ENCODE data around the gene RPS26. TPM values are rescaled to one million over a fixed set of nuclear protein-coding genes. Genes with fewer than 3 reads are reported as not detected.

The RPS26 gene
- polyA plus RNA-seq, 2 of the 4 experiments (the other 2 are of a cell fraction): 524 to 779 TPM

GRCh38 chr12:56084958-56085543 lies 43.3 kb downstream of the RPS26 start:
- Histone ChIP-seq H3K9me3 (no peaks in the 10 kb centered on the region), H3K4me1 (peaks cover 30% of the 10 kb centered on the region), H3K4me2 (no peak overlapping the region), H3K4me3 (no peak overlapping the region), H3K27ac (no peak overlapping the region)
- ATAC-seq (peak in 1 of 2 experiments; percentile 65; a peak in 3 of 6 replicates), FAIRE-seq (no peak), DNase-seq (ENCODE audit: low read depth in 1 of 2, low spot score in 1 of 2) (peak; percentile 53 to 62)
- ChIA-PET POLR2A (interaction anchor here (2.1 kb wide), 1 partner anchor 19 kb away, joined by 6 read pairs; the partner anchor contains the start of gene PA2G4), CTCF (interaction anchor here (0.5 to 1.9 kb wide), 6 partner anchors 12 to 55 kb away, joined by 3 to 6 read pairs (median 4); no protein-coding TSS in a partner anchor)
- TF ChIP-seq MAFK (IDR thresholded peaks at IDR 0.05; ENCODE audit: partially characterized antibody): no peak
- TF ChIP-seq RAD21 (conservative IDR thresholded peaks at IDR 0.05 in 1 of 2, IDR thresholded peaks at IDR 0.05 in 1 of 2): peak in 1 of 2 experiments; percentile 42; a peak in 2 of 5 replicates
- TF ChIP-seq CTCF (IDR thresholded peaks at IDR 0.05): peak; percentile 31; the same call in 2 of the 3 replicates
- TF ChIP-seq ESRRA (IDR thresholded peaks at IDR 0.05; ENCODE audit: borderline replicate concordance, low read length): peak; percentile 73; the same call in 1 of the 2 replicates
- WGBS (ENCODE audit: missing lambda C conversion rate): 81% methylated on average over 15 of the region's 15 CpGs

GRCh38 chr12:56086096-56086495 lies 44.4 kb downstream of the RPS26 start:
- no peak for ATAC-seq
- TF ChIP-seq CBX8 (IDR thresholded peaks at IDR 0.05): no peak
- no peak for TF ChIP-seq POLR2A (IDR thresholded peaks at IDR 0.05; ENCODE audit: low read length)
- TF ChIP-seq, protein P1, sequence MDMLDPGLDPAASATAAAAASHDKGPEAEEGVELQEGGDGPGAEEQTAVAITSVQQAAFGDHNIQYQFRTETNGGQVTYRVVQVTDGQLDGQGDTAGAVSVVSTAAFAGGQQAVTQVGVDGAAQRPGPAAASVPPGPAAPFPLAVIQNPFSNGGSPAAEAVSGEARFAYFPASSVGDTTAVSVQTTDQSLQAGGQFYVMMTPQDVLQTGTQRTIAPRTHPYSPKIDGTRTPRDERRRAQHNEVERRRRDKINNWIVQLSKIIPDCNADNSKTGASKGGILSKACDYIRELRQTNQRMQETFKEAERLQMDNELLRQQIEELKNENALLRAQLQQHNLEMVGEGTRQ (IDR thresholded peaks at IDR 0.05): no peak
- no peak for TF ChIP-seq RAD21 (conservative IDR thresholded peaks at IDR 0.05 in 1 of 2, IDR thresholded peaks at IDR 0.05 in 1 of 2)
- TF ChIP-seq HOXB5 (CRISPR knock-in tag; IDR thresholded peaks at IDR 0.05): no peak
- TF ChIP-seq KDM5A (IDR thresholded peaks at IDR 0.05): no peak
- TF ChIP-seq ESRRA (IDR thresholded peaks at IDR 0.05; ENCODE audit: borderline replicate concordance, low read length): no peak
- no peak for TF ChIP-seq CHD4 (IDR thresholded peaks at IDR 0.05; ENCODE audit: borderline replicate concordance)
- TF ChIP-seq, protein P2, sequence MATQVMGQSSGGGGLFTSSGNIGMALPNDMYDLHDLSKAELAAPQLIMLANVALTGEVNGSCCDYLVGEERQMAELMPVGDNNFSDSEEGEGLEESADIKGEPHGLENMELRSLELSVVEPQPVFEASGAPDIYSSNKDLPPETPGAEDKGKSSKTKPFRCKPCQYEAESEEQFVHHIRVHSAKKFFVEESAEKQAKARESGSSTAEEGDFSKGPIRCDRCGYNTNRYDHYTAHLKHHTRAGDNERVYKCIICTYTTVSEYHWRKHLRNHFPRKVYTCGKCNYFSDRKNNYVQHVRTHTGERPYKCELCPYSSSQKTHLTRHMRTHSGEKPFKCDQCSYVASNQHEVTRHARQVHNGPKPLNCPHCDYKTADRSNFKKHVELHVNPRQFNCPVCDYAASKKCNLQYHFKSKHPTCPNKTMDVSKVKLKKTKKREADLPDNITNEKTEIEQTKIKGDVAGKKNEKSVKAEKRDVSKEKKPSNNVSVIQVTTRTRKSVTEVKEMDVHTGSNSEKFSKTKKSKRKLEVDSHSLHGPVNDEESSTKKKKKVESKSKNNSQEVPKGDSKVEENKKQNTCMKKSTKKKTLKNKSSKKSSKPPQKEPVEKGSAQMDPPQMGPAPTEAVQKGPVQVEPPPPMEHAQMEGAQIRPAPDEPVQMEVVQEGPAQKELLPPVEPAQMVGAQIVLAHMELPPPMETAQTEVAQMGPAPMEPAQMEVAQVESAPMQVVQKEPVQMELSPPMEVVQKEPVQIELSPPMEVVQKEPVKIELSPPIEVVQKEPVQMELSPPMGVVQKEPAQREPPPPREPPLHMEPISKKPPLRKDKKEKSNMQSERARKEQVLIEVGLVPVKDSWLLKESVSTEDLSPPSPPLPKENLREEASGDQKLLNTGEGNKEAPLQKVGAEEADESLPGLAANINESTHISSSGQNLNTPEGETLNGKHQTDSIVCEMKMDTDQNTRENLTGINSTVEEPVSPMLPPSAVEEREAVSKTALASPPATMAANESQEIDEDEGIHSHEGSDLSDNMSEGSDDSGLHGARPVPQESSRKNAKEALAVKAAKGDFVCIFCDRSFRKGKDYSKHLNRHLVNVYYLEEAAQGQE (IDR thresholded peaks at IDR 0.05): no peak
- no peak overlapping the region for H3K4me2 ChIP-seq

DNA sequence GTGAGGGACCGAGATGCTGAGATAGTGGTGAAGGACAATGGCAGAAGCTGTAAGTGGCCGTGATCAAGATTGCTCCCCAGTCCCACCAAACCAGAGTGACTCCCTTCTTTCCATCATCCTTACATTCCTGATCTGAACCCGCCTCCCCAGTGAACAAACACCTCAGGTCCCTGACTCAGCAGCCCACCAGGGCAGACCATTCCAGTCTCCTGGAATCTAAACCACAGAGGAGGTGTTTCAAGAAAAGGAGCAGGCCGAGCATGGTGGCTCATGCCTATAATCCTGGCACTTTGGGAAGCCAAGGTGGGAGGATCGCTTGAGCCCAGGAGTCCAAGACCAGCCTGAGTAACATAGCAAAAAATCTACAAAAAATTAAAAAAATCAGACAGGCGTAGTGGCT lies 44.9 kb downstream of the RPS26 start:
- Histone ChIP-seq H3K9me3 (no peaks in the 10 kb centered on the region), H3K4me1 (peaks cover 14% of the 10 kb centered on the region), H3K4me2 (no peak overlapping the region), H3K27ac (no peak overlapping the region), H3K4me3 (no peak overlapping the region)
- POLR2A ChIA-PET: interaction anchor here (0.7 kb wide), 1 partner anchor 171 kb away, joined by 4 read pairs; no protein-coding TSS in a partner anchor
- WGBS (ENCODE audit: missing lambda C conversion rate): 79% methylated on average over 6 of the region's 6 CpGs
- FAIRE-seq (no peak), DNase-seq (ENCODE audit: low read depth in 1 of 2, low spot score in 1 of 2) (no peak), ATAC-seq (no peak)
- CTCF ChIA-PET: interaction anchor here (1.3 to 1.9 kb wide), 5 partner anchors 10 to 57 kb away, joined by 4 to 6 read pairs (median 5); partner anchors contain the start of gene ZC3H10
- no peak for TF ChIP-seq ESRRA (IDR thresholded peaks at IDR 0.05; ENCODE audit: borderline replicate concordance, low read length)
- no peak for TF ChIP-seq NR3C1 (IDR thresholded peaks at IDR 0.05)
- no peak for TF ChIP-seq JUN (IDR thresholded peaks at IDR 0.05)
- TF ChIP-seq CHD2 (IDR thresholded peaks at IDR 0.05; ENCODE audit: low read length, partially characterized antibody): no peak
- no peak for TF ChIP-seq E2F6 (IDR thresholded peaks at IDR 0.05; ENCODE audit: borderline replicate concordance, low read depth)
- TF ChIP-seq, protein P3, sequence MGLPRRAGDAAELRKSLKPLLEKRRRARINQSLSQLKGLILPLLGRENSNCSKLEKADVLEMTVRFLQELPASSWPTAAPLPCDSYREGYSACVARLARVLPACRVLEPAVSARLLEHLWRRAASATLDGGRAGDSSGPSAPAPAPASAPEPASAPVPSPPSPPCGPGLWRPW (IDR thresholded peaks at IDR 0.05): no peak
- no peak for TF ChIP-seq TP53 (CRISPR knock-in tag; IDR thresholded peaks at IDR 0.05)
- no peak for TF ChIP-seq ZNF302 (CRISPR knock-in tag; IDR thresholded peaks at IDR 0.05)
- TF ChIP-seq RAD21 (conservative IDR thresholded peaks at IDR 0.05 in 1 of 2, IDR thresholded peaks at IDR 0.05 in 1 of 2): no peak
- TF ChIP-seq ZC3H11A (IDR thresholded peaks at IDR 0.05): no peak
- TF ChIP-seq FOSL2 (IDR thresholded peaks at IDR 0.05): no peak
- TF ChIP-seq FOSL2 (CRISPR knock-in tag; IDR thresholded peaks at IDR 0.05): no peak
- no peak for TF ChIP-seq MAFK (IDR thresholded peaks at IDR 0.05; ENCODE audit: partially characterized antibody)
- TF ChIP-seq SMC3 (IDR thresholded peaks at IDR 0.05): no peak
- TF ChIP-seq KDM1A (IDR thresholded peaks at IDR 0.05; ENCODE audit: low read depth): no peak
- no peak for TF ChIP-seq RCOR1 (IDR thresholded peaks at IDR 0.05; ENCODE audit: low read depth, low read length)
- TF ChIP-seq, protein P1 (IDR thresholded peaks at IDR 0.05): no peak

More at GRCh38 chr12:56086096-56086495, 44.4 kb downstream of the RPS26 start:
- FAIRE-seq: no peak
- Histone ChIP-seq H3K27ac (no peak overlapping the region), H3K9me3 (no peaks in the 10 kb centered on the region), H3K4me1 (peaks cover 19% of the 10 kb centered on the region), H3K4me3 (no peak overlapping the region)
- no peak for DNase-seq (ENCODE audit: low read depth in 1 of 2, low spot score in 1 of 2)
- ChIA-PET CTCF (interaction anchor here (1.3 to 1.9 kb wide), 5 partner anchors 11 to 56 kb away, joined by 4 to 6 read pairs (median 5); partner anchors contain the start of gene ZC3H10), POLR2A (interaction anchor here (0.7 to 2.1 kb wide), 2 partner anchors 18 to 172 kb away, joined by 4 to 6 read pairs; partner anchors contain the start of gene PA2G4)
- 77% methylated on average over 3 of the region's 3 CpGs for whole genome bisulfite sequencing (ENCODE audit: missing lambda C conversion rate)
